Tibial nerve (tissue), 4 donors: ENCODE measurements around the gene MARCHF10. TPM values are rescaled to one million over a fixed set of nuclear protein-coding genes. Genes with fewer than 3 reads are reported as not detected.

Experiments
- DNase-seq, 2 donors: peaks; one replicate each; pipeline ENCODE4 v3.0.0-alpha.2; 2019; ENCODE audit warnings: low spot score in 2 of 2
- H3K27ac ChIP-seq, 4 donors: fragments of 200-600 bp; sonication (generic) in 3 of 4; one replicate each; pipeline ENCODE4 v1.5.1; 2017 to 2019; ENCODE audit warnings: mild to moderate bottlenecking in 1 of 4
- H3K27me3 ChIP-seq, 2 donors: fragments of 200-600 bp; sonication (generic) in 1 of 2; one replicate each; pipeline versions ENCODE4 v1.5.1 to v1.6.0; 2017 to 2019
- H3K36me3 ChIP-seq, 3 donors: fragments of 200-600 bp; sonication (generic); one replicate each; pipeline ENCODE4 v1.5.1; 2018 to 2019
- H3K4me1 ChIP-seq, 4 donors: fragments of 200-600 bp; sonication (generic) in 3 of 4; one replicate each; pipeline ENCODE4 v1.5.1; 2017 to 2019
- H3K4me3 ChIP-seq, 4 donors: fragments of 200-600 bp; sonication (generic) in 3 of 4; one replicate each; pipeline ENCODE4 v1.5.1; 2017 to 2019; ENCODE audit warnings: mild to moderate bottlenecking in 1 of 4, moderate library complexity in 1 of 4
- H3K9me3 ChIP-seq, 4 donors: fragments of 200-600 bp; sonication (generic) in 3 of 4; one replicate each; pipeline ENCODE4 v1.5.1; 2017 to 2019
- EP300 ChIP-seq, 2 donors: sonication (generic); formaldehyde crosslinking; IDR thresholded peaks; one replicate each; pipeline ENCODE4 v1.6.1; 2017; ENCODE audit warnings: antibody characterized with exemption in 2 of 2, mild to moderate bottlenecking in 1 of 2
- POLR2A ChIP-seq, 2 donors: fragments of 450-650 bp; IDR thresholded peaks; one replicate each; pipeline ENCODE4 v1.6.1; 2017; ENCODE audit warnings: antibody characterized with exemption in 2 of 2, mild to moderate bottlenecking in 2 of 2, moderate library complexity in 2 of 2
- WGBS, 2 donors: methylation state at CpG; one replicate each; pipeline ENCODE4 v1.1.5; 2018; 5-methylcytosine and 5-hydroxymethylcytosine counted together
- total RNA-seq, 4 donors: library from RNA; depleted of rRNA; stranded (reverse); fragments of >200 nt; gene quantifications; one replicate each; pipeline ENCODE4 v1.1.0, GENCODE V29; 2016
- TF ChIP-seq, protein P1 (sequence below), 5 experiments: fragments of 200-600 bp in 3 of 5; fragments of 450-650 bp in 2 of 5; sonication (generic) in 3 of 5; IDR thresholded peaks; one replicate each; pipeline ENCODE4 v1.5.1; 2016 to 2019; ENCODE audit warnings: antibody characterized with exemption in 5 of 5, mild to moderate bottlenecking in 3 of 5, moderate library complexity in 2 of 5

The MARCHF10 gene
- total RNA-seq, 4 donors from 2014 or later, result 1.8 to 11.7 (median 3.6) TPM

- peaks cover 0 to 10% (median 0%) of the 10 kb centered on the region in 3 donors for H3K36me3 ChIP-seq
- H3K4me1 ChIP-seq, result peaks cover 0 to 19% (median 0%) of the 10 kb centered on the region in 4 donors
- no peak for DNase-seq
- H3K27me3 ChIP-seq, result no peaks in the 10 kb centered on the region
- 81 to 89% methylated on average over 26 to 32 of the region's 37 CpGs for WGBS, 2 donors
- no peak overlapping the region for H3K4me3 ChIP-seq
- no peak for TF ChIP-seq POLR2A (IDR thresholded peaks at IDR 0.05)
- TF ChIP-seq EP300 (IDR thresholded peaks at IDR 0.05), result no peak
- TF ChIP-seq, protein P1, sequence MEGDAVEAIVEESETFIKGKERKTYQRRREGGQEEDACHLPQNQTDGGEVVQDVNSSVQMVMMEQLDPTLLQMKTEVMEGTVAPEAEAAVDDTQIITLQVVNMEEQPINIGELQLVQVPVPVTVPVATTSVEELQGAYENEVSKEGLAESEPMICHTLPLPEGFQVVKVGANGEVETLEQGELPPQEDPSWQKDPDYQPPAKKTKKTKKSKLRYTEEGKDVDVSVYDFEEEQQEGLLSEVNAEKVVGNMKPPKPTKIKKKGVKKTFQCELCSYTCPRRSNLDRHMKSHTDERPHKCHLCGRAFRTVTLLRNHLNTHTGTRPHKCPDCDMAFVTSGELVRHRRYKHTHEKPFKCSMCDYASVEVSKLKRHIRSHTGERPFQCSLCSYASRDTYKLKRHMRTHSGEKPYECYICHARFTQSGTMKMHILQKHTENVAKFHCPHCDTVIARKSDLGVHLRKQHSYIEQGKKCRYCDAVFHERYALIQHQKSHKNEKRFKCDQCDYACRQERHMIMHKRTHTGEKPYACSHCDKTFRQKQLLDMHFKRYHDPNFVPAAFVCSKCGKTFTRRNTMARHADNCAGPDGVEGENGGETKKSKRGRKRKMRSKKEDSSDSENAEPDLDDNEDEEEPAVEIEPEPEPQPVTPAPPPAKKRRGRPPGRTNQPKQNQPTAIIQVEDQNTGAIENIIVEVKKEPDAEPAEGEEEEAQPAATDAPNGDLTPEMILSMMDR (IDR thresholded peaks at IDR 0.05), result no peak
- H3K9me3 ChIP-seq, result no peaks in the 10 kb centered on the region
- no peak overlapping the region for H3K27ac ChIP-seq
Measured at GRCh38 chr17:62689441-62690167, 118.5 kb downstream of the MARCHF10 start.

GRCh38 chr17:62688398-62689160 is 119.5 kb downstream of the MARCHF10 start:
- Histone ChIP-seq H3K9me3 (no peaks in the 10 kb centered on the region), H3K4me1 (peaks cover 0 to 8% (median 0%) of the 10 kb centered on the region in 4 donors), H3K27me3 (no peaks in the 10 kb centered on the region), H3K36me3 (peaks cover 0 to 10% (median 0%) of the 10 kb centered on the region in 3 donors), H3K27ac (no peak overlapping the region), H3K4me3 (no peak overlapping the region)
- TF ChIP-seq POLR2A (IDR thresholded peaks at IDR 0.05), result no peak
- TF ChIP-seq, protein P1 (IDR thresholded peaks at IDR 0.05), result no peak
- TF ChIP-seq EP300 (IDR thresholded peaks at IDR 0.05), result no peak
- no peak for DNase-seq
- WGBS, 2 donors, result 77 to 83% methylated on average over 7 to 11 of the region's 11 CpGs

GRCh38 chr17:62687997-62688396 is 120.1 kb downstream of the MARCHF10 start:
- TF ChIP-seq EP300 (IDR thresholded peaks at IDR 0.05), result no peak
- Histone ChIP-seq H3K27me3 (no peaks in the 10 kb centered on the region), H3K9me3 (no peaks in the 10 kb centered on the region), H3K36me3 (peaks cover 0 to 10% (median 0%) of the 10 kb centered on the region in 3 donors), H3K27ac (no peak overlapping the region), H3K4me1 (peaks cover 0 to 6% (median 0%) of the 10 kb centered on the region in 4 donors), H3K4me3 (no peak overlapping the region)
- 92 to 94% methylated on average over 4 of the region's 4 CpGs for WGBS, 2 donors
- no peak for DNase-seq

DNA sequence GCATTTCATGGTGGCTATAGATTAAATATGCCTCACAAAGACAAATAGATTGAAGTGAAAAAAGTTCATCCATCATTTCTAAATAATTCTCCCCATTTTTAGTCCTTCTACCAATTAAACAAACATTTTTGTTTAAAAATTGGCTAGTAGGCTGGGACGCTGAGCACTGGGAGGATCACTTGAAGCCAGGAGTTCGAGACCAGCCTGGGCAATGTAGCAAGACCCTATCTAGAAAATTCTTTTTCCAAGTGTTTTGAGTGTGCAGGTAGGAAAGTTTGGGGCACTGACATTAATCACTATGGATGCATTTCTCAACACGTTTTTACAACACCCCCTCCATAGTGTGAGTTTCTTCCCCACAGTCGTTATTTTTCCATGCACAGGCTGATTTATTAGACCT is 123.9 kb downstream of the MARCHF10 start:
- no peaks in the 10 kb centered on the region for H3K27me3 ChIP-seq
- no peaks in the 10 kb centered on the region for H3K9me3 ChIP-seq
- WGBS, 2 donors, result 84 to 88% methylated on average over 4 of the region's 4 CpGs
- H3K36me3 ChIP-seq, result peaks cover 0 to 18% (median 0%) of the 10 kb centered on the region in 3 donors
- H3K4me3 ChIP-seq, result no peak overlapping the region
- DNase-seq, result no peak
- no peak overlapping the region for H3K27ac ChIP-seq
- no peaks in the 10 kb centered on the region for H3K4me1 ChIP-seq
- TF ChIP-seq, protein P1 (IDR thresholded peaks at IDR 0.05), result no peak

DNA sequence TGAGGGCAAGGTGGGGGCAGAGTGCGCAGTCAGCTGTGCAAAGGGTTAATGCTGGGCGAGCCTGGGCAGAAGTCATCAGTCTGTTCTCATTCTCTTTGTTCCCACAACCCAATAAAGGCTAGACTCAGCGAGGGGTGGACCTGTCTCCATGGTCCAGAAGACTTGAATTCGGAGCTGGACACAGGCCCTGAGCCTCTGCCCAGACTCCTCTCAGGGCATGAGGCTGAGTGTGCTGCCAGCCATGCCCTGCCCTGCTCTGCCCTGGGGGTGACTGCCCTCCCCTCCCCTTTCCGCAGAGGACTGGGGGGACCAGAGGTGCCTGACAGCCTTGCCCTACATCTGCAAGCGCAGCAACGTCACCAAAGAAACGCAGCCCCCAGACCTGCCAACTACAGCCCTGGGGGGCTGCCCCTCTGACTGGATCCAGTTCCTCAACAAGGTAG is 126.2 kb downstream of the MARCHF10 start:
- TF ChIP-seq EP300 (IDR thresholded peaks at IDR 0.05), result no peak
- TF ChIP-seq, protein P1 (IDR thresholded peaks at IDR 0.05), result no peak
- TF ChIP-seq POLR2A (IDR thresholded peaks at IDR 0.05), result no peak
- no peak for DNase-seq
- H3K27ac ChIP-seq, result no peak overlapping the region
- H3K36me3 ChIP-seq, result peaks cover 0 to 24% (median 0%) of the 10 kb centered on the region in 3 donors
- H3K4me3 ChIP-seq, result no peak overlapping the region
- no peaks in the 10 kb centered on the region for H3K4me1 ChIP-seq
- no peaks in the 10 kb centered on the region for H3K27me3 ChIP-seq
- no peaks in the 10 kb centered on the region for H3K9me3 ChIP-seq
- WGBS, 2 donors, result 80 to 88% methylated on average over 7 to 8 of the region's 8 CpGs
